ENCODE measurements around the gene TEX50. TPM values are rescaled to one million over a fixed set of nuclear protein-coding genes. Genes with fewer than 3 reads are reported as not detected.
"Not testable (repeated sequence)": the region's sequence is repeated elsewhere in the genome, so short reads cannot be mapped to it uniquely, and the experiment has no call there.

TEX50 gene
- total RNA-seq = not detected in 2 replicates

- intact Hi-C loops (cut with micrococcal nuclease) = no loop called here
Observed at GRCh38 chr1:173635116-173635515, at the start of gene TEX50. TEX50 (plus strand) TSS chr1:173635338; CDS start chr1:173635522, 184 bp downstream.

- intact Hi-C loops (cut with micrococcal nuclease) = no loop called here
Observed at GRCh38 chr1:173590557-173590956, 44.6 kb upstream of the TEX50 start.

GRCh38 chr1:173591138-173591537 is 44.0 kb upstream of the TEX50 start:
- intact Hi-C loops (cut with micrococcal nuclease) = not testable (repeated sequence)

GRCh38 chr1:173596097-173596825 is 38.9 kb upstream of the TEX50 start:
- intact Hi-C loops (cut with micrococcal nuclease) = no loop called here

- intact Hi-C loops (cut with micrococcal nuclease) = no loop called here
Observed at GRCh38 chr1:173601588-173601987, 33.5 kb upstream of the TEX50 start.

GRCh38 chr1:173603056-173603591 is 32.0 kb upstream of the TEX50 start, which contains the start of gene SLC9C2:
SLC9C2 (minus strand) TSS chr1:173603072; CDS start chr1:173601776, 1,296 bp downstream.
- intact Hi-C loops (cut with micrococcal nuclease) = no loop called here

GRCh38 chr1:173608503-173609216 is 26.5 kb upstream of the TEX50 start:
- intact Hi-C loops (cut with micrococcal nuclease) = no loop called here

GRCh38 chr1:173613086-173613485 is 22.1 kb upstream of the TEX50 start:
- intact Hi-C loops (cut with micrococcal nuclease) = not testable (repeated sequence)

GRCh38 chr1:173616859-173617258 is 18.3 kb upstream of the TEX50 start:
- intact Hi-C loops (cut with micrococcal nuclease) = no loop called here

- intact Hi-C loops (cut with micrococcal nuclease) = no loop called here
Observed at GRCh38 chr1:173627269-173627668, 7.9 kb upstream of the TEX50 start.

GRCh38 chr1:173628888-173629287 is 6.2 kb upstream of the TEX50 start:
- intact Hi-C loops (cut with micrococcal nuclease) = loop anchor here (1.0 kb wide), 1 partner anchor 200 kb away; no protein-coding TSS in a partner anchor

- intact Hi-C loops (cut with micrococcal nuclease) = not testable (repeated sequence)
Observed at GRCh38 chr1:173637236-173638042, 2.3 kb downstream of the TEX50 start.

GRCh38 chr1:173638043-173639021 is 3.2 kb downstream of the TEX50 start:
- intact Hi-C loops (cut with micrococcal nuclease) = no loop called here

GRCh38 chr1:173639102-173639501 is 4.0 kb downstream of the TEX50 start:
- intact Hi-C loops (cut with micrococcal nuclease) = no loop called here

- intact Hi-C loops (cut with micrococcal nuclease) = not testable (repeated sequence)
Observed at GRCh38 chr1:173642450-173643139, 7.5 kb downstream of the TEX50 start.

- intact Hi-C loops (cut with micrococcal nuclease) = no loop called here
Observed at GRCh38 chr1:173646656-173647055, 11.5 kb downstream of the TEX50 start.

- intact Hi-C loops (cut with micrococcal nuclease) = no loop called here
Observed at GRCh38 chr1:173648880-173649605, 13.9 kb downstream of the TEX50 start.

GRCh38 chr1:173660306-173660705 is 25.2 kb downstream of the TEX50 start:
- intact Hi-C loops (cut with micrococcal nuclease) = no loop called here

GRCh38 chr1:173661271-173661670 is 26.1 kb downstream of the TEX50 start:
- intact Hi-C loops (cut with micrococcal nuclease) = no loop called here
